Suprapubic skin (tissue), 4 donors: ENCODE results near the gene KLF15. TPM values are rescaled to one million over a fixed set of nuclear protein-coding genes. Genes with fewer than 3 reads are reported as not detected.
A peak's percentile ranks its signal among the peaks of the same experiment; 100 is the strongest.

ENCODE experiments used
- DNase-seq, 2 donors: peaks; one replicate each; pipeline ENCODE4 v3.0.0-alpha.2; 2019; ENCODE audit warnings: low spot score in 2 of 2
- H3K27ac ChIP-seq: fragments of 200-600 bp; sonication (generic); one replicate; pipeline ENCODE4 v1.5.1; 2019
- H3K27me3 ChIP-seq: fragments of 200-600 bp; sonication (generic); one replicate; pipeline ENCODE4 v1.5.1; 2019
- H3K36me3 ChIP-seq: fragments of 200-600 bp; sonication (generic); one replicate; pipeline ENCODE4 v1.5.1; 2019
- H3K4me1 ChIP-seq: fragments of 200-600 bp; sonication (generic); one replicate; pipeline ENCODE4 v1.5.1; 2019
- H3K4me3 ChIP-seq: fragments of 200-600 bp; sonication (generic); one replicate; pipeline ENCODE4 v1.5.1; 2019; ENCODE audit warnings: mild to moderate bottlenecking
- H3K9me3 ChIP-seq: fragments of 200-600 bp; sonication (generic); one replicate; pipeline ENCODE4 v1.5.1; 2019
- EP300 ChIP-seq: sonication (generic); formaldehyde crosslinking; IDR thresholded peaks from one replicate; pipeline ENCODE4 v1.6.1; 2017; ENCODE audit warnings: antibody characterized with exemption
- POLR2A ChIP-seq, 2 donors: fragments of 450-650 bp; IDR thresholded peaks; one replicate each; pipeline ENCODE4 v1.6.1; 2017; ENCODE audit warnings: antibody characterized with exemption in 2 of 2, mild to moderate bottlenecking in 2 of 2, moderate library complexity in 2 of 2
- POLR2AphosphoS5 ChIP-seq, 3 donors: sonication (generic); formaldehyde crosslinking; IDR thresholded peaks; one replicate each; pipeline ENCODE4 v1.6.1; 2017; ENCODE audit warnings: antibody characterized with exemption in 3 of 3
- WGBS: methylation state at CpG from one replicate; pipeline ENCODE4 v1.1.5; 2018; 5-methylcytosine and 5-hydroxymethylcytosine counted together
- total RNA-seq, 4 donors: library from RNA; depleted of rRNA; stranded (reverse); fragments of >200 nt; gene quantifications; one replicate each; pipeline ENCODE4 v1.1.0, GENCODE V29; 2016
- TF ChIP-seq, protein P1 (sequence below), 2 donors: fragments of 200-600 bp in 1 of 2; fragments of 450-650 bp in 1 of 2; sonication (generic) in 1 of 2; IDR thresholded peaks; one replicate each; pipeline ENCODE4 v1.5.1; 2016 to 2019; ENCODE audit warnings: antibody characterized with exemption in 2 of 2, mild to moderate bottlenecking in 1 of 2, moderate library complexity in 1 of 2

Gene KLF15
- 10 to 100 TPM in 3 of 4 donors, 1 to 10 TPM in 1; 7.3 to 19.2 (median 14.3) TPM for total RNA-seq

DNA sequence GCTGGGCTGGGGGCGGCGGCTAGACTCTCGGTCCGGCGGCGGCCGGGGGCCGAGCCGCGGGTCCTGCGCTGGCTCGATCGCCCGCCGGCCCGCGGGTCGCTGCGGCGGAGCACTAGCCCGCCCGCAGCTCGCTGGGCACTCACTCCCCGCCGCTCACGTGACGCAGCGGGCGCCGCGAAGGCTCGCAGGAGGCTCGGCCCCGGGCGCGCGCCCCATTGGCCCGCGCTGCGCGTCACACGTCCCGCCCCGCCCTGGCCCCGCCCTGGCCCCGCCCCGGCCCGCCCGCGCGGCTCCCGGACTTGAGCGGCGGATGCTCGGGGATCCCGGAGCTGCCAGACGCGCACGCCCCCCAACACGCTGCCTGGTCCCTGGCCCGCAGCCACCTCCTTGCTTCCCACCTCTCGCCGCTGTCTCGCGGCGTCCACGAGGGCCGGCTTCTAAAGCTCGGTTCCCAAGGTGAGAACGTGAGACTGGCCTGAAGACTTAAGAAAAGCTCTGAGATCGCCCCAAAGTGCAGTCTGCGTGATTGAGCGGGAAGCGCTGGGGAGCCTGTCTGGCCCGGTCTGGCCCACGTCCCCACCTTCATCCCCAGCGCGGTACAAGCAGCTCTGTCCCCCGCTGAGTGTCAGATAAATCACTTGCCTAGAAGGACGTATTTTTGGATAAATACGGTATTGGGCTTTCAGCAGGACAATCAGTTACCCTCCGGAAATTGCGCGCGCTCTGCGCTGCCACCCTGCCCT lies at the start of gene KLF15:
KLF15 (minus strand) TSS at position 114 of the 743 bp plus-strand sequence. CDS start 4,486 bp downstream, outside the sequence.
- Histone ChIP-seq H3K27ac (peak within 1 kb of the TSS; percentile 93), H3K36me3 (no peaks in the 10 kb centered on the region), H3K27me3 (peaks cover 36% of the 10 kb centered on the region), H3K9me3 (no peaks in the 10 kb centered on the region), H3K4me1 (peaks cover 26% of the 10 kb centered on the region), H3K4me3 (peak within 1 kb of the TSS; percentile 84)
- TF ChIP-seq POLR2AphosphoS5 (IDR thresholded peaks at IDR 0.05): no peak
- TF ChIP-seq POLR2A (IDR thresholded peaks at IDR 0.05): peak in 1 of 2 donors; percentile 79
- DNase-seq: peak; percentile 91
- 0% methylated on average over 6 of the region's 86 CpGs for WGBS

- H3K27ac ChIP-seq: no peak overlapping the region
- no peaks in the 10 kb centered on the region for H3K9me3 ChIP-seq
- no peaks in the 10 kb centered on the region for H3K4me1 ChIP-seq
- DNase-seq: no peak
- peaks cover 39% of the 10 kb centered on the region for H3K27me3 ChIP-seq
- WGBS: 89% methylated on average over 13 of the region's 15 CpGs
- no peaks in the 10 kb centered on the region for H3K36me3 ChIP-seq
- H3K4me3 ChIP-seq: no peak overlapping the region
- no peak for TF ChIP-seq EP300
- no peak for TF ChIP-seq POLR2A (IDR thresholded peaks at IDR 0.05)
- TF ChIP-seq, protein P1, sequence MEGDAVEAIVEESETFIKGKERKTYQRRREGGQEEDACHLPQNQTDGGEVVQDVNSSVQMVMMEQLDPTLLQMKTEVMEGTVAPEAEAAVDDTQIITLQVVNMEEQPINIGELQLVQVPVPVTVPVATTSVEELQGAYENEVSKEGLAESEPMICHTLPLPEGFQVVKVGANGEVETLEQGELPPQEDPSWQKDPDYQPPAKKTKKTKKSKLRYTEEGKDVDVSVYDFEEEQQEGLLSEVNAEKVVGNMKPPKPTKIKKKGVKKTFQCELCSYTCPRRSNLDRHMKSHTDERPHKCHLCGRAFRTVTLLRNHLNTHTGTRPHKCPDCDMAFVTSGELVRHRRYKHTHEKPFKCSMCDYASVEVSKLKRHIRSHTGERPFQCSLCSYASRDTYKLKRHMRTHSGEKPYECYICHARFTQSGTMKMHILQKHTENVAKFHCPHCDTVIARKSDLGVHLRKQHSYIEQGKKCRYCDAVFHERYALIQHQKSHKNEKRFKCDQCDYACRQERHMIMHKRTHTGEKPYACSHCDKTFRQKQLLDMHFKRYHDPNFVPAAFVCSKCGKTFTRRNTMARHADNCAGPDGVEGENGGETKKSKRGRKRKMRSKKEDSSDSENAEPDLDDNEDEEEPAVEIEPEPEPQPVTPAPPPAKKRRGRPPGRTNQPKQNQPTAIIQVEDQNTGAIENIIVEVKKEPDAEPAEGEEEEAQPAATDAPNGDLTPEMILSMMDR (IDR thresholded peaks at IDR 0.05): no peak
Observed at GRCh38 chr3:126406389-126407296, 49.4 kb upstream of the KLF15 start.

- Histone ChIP-seq H3K4me3 (no peak overlapping the region), H3K27ac (no peak overlapping the region), H3K36me3 (no peaks in the 10 kb centered on the region), H3K4me1 (no peaks in the 10 kb centered on the region), H3K9me3 (no peaks in the 10 kb centered on the region), H3K27me3 (peaks cover 25% of the 10 kb centered on the region)
- no peak for DNase-seq
- no peak for TF ChIP-seq EP300
- TF ChIP-seq POLR2A (IDR thresholded peaks at IDR 0.05): no peak
- no peak for TF ChIP-seq POLR2AphosphoS5 (IDR thresholded peaks at IDR 0.05)
- TF ChIP-seq, protein P1 (IDR thresholded peaks at IDR 0.05): no peak
- WGBS: 84% methylated on average over 12 of the region's 12 CpGs
Observed at GRCh38 chr3:126402666-126403302, 45.6 kb upstream of the KLF15 start.

GRCh38 chr3:126402178-126402577 lies 45.0 kb upstream of the KLF15 start:
- 77% methylated on average over 6 of the region's 6 CpGs for WGBS
- DNase-seq: peak in 1 of 2 donors; percentile 13
- TF ChIP-seq EP300 (no peak), POLR2AphosphoS5 (IDR thresholded peaks at IDR 0.05) (no peak), POLR2A (IDR thresholded peaks at IDR 0.05) (no peak)
- TF ChIP-seq, protein P1 (IDR thresholded peaks at IDR 0.05): no peak
- no peaks in the 10 kb centered on the region for H3K9me3 ChIP-seq
- no peak overlapping the region for H3K4me3 ChIP-seq
- no peaks in the 10 kb centered on the region for H3K4me1 ChIP-seq
- H3K27ac ChIP-seq: no peak overlapping the region
- H3K27me3 ChIP-seq: peaks cover 19% of the 10 kb centered on the region
- H3K36me3 ChIP-seq: no peaks in the 10 kb centered on the region

DNA sequence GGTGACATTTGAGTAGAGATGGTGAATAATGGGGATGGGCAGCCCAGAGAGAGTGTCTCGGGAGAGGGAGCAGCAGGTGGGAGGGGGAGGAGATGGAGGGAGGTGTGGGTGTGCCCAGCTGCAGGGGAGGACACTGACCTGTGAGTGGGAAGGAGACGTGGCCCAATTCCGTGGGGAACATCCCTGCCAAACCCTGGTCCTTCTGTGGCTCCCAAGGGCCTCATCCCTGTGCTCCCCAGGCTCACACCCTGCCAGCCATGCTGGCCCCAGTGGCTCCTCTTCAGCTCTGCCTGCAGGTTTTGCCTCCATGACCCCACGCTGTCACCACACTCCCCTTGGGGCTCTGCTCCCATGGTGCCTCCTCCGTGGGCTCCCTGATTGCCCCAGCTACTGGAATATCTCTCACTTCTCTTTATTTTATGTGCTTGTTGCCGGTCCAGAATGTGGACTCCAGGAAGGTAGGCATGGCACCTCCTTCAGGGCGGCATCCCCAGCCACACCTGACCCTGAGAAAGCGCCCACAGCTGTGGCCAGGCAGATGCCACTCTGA lies 44.5 kb upstream of the KLF15 start:
- TF ChIP-seq, protein P1 (IDR thresholded peaks at IDR 0.05): no peak
- TF ChIP-seq EP300 (no peak), POLR2A (IDR thresholded peaks at IDR 0.05) (no peak), POLR2AphosphoS5 (IDR thresholded peaks at IDR 0.05) (no peak)
- whole genome bisulfite sequencing: 63% methylated on average over 8 of the region's 8 CpGs
- H3K27ac ChIP-seq: no peak overlapping the region
- peak in 1 of 2 donors; percentile 56 for DNase-seq
- H3K36me3 ChIP-seq: no peaks in the 10 kb centered on the region
- H3K9me3 ChIP-seq: no peaks in the 10 kb centered on the region
- no peak overlapping the region for H3K4me3 ChIP-seq
- H3K27me3 ChIP-seq: peaks cover 14% of the 10 kb centered on the region
- no peaks in the 10 kb centered on the region for H3K4me1 ChIP-seq
